ENCODE measurements around the gene NOBOX.
A peak's percentile ranks its signal among the peaks of the same experiment; 100 is the strongest.
"Not testable (repeated sequence)": the region's sequence is repeated elsewhere in the genome, so short reads cannot be mapped to it uniquely, and the experiment has no call there.

The NOBOX gene

GRCh38 chr7:144403649-144404061, at the start of gene NOBOX:
NOBOX (minus strand) TSS chr7:144403693.
- H3K4me3 Mint-ChIP-seq = no peak within 1 kb of the TSS
- H3K27me3 Mint-ChIP-seq = peaks cover 4% of the 10 kb centered on the region
- H3K4me1 Mint-ChIP-seq (ENCODE audit: low read depth) = no peaks in the 10 kb centered on the region
- H3K9me3 Mint-ChIP-seq = no peaks in the 10 kb centered on the region
- no peak within 1 kb of the TSS for H3K27ac Mint-ChIP-seq
- no peak for DNase-seq
- no peaks in the 10 kb centered on the region for H3K36me3 Mint-ChIP-seq (ENCODE audit: low read depth)

GRCh38 chr7:144452064-144452463, 48.6 kb upstream of the NOBOX start:
- Mint-ChIP-seq H3K27me3 (no peaks in the 10 kb centered on the region), H3K27ac (no peak overlapping the region), H3K36me3 (ENCODE audit: low read depth) (peaks cover 44% of the 10 kb centered on the region), H3K4me3 (no peak overlapping the region), H3K4me1 (ENCODE audit: low read depth) (no peaks in the 10 kb centered on the region), H3K9me3 (peaks cover 24% of the 10 kb centered on the region)
- DNase-seq = no peak

DNA sequence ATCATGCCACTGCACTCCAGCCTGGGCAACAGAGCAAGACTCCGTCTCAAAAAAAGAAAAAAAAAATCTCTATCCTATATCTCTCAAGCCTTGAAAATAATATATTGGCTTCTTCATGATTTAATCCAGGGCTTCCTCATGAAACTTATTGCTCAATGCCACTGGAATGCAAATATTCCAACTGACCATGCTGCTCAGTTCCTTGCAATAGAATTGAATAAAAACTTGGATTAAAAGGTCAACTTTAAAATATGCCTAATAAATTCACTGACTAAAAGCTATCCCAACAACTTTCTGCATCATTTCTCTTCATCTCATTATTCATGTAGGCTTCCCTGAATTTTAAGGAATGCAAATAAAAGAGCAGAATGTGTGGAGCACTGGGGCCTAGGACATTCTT, 42.1 kb upstream of the NOBOX start:
- no peaks in the 10 kb centered on the region for H3K4me1 Mint-ChIP-seq (ENCODE audit: low read depth)
- H3K4me3 Mint-ChIP-seq = no peak overlapping the region
- H3K36me3 Mint-ChIP-seq (ENCODE audit: low read depth) = peaks cover 2% of the 10 kb centered on the region
- no peak overlapping the region for H3K27ac Mint-ChIP-seq
- no peaks in the 10 kb centered on the region for H3K27me3 Mint-ChIP-seq
- H3K9me3 Mint-ChIP-seq = no peaks in the 10 kb centered on the region
- no peak for DNase-seq

GRCh38 chr7:144439717-144440205, 36.3 kb upstream of the NOBOX start:
- no peak for DNase-seq
- no peaks in the 10 kb centered on the region for H3K36me3 Mint-ChIP-seq (ENCODE audit: low read depth)
- H3K27me3 Mint-ChIP-seq = no peaks in the 10 kb centered on the region
- no peak overlapping the region for H3K27ac Mint-ChIP-seq
- H3K4me3 Mint-ChIP-seq = no peak overlapping the region
- no peaks in the 10 kb centered on the region for H3K9me3 Mint-ChIP-seq
- H3K4me1 Mint-ChIP-seq (ENCODE audit: low read depth) = no peaks in the 10 kb centered on the region

DNA sequence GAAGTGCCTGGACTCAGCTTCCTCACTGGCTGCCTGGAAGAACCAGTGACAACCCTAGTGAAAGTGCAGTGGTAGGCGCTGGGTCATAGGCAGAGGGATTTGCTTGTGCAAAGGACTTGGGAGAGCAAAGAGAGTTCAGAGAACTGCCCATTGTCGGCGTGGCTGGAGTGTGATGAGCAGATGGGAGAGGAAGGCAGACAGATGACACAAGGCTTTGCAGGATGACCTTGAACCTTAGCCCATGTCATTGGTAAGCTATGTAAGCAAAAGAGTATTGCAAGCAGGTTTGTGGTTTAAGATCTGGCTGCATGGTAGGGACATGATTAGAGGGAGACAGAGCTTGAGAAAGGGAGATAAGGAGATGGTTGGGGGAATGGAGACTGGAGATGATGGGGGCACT, 35.3 kb upstream of the NOBOX start:
- Mint-ChIP-seq H3K9me3 (no peaks in the 10 kb centered on the region), H3K27me3 (no peaks in the 10 kb centered on the region), H3K27ac (no peak overlapping the region), H3K36me3 (ENCODE audit: low read depth) (no peaks in the 10 kb centered on the region), H3K4me1 (ENCODE audit: low read depth) (no peaks in the 10 kb centered on the region), H3K4me3 (no peak overlapping the region)
- no peak for DNase-seq

DNA sequence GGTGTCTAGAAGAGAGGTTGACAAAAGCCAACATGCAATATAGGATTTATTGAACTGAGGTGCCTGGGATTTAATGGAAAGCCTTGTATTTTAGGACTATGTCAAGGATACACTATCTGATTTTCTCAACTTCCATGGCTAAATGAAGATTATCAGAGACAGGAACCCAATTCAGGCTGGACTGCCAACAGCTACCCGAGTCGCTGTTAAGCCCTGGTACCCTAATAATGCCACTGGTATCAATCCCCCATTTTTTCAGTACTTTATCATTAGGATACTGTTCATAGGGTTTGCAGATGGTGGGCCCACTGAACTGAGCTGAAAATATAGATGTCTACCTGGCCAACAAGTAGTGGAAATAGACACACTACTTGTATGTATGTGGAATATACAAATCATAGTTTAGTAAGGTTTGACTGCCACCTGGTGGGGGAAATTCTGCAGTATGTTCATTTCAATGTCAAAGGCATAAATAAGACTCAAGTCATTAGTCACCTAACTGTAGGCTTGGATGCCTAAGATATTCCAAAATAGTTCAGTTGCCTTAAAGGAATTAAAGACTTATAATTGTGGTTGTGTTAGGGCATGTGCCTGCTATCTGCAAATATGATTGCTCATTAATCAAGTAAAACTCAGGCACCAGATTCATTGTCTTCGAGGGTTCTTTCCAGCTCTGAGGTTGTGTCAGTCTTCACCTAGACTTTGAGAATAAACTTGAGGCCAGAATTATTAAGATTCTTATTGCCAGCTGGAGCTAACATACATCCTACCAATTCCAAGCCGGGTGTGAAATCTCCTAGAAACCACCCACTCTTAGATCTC, 34.1 kb upstream of the NOBOX start:
- Mint-ChIP-seq H3K4me1 (ENCODE audit: low read depth) (no peaks in the 10 kb centered on the region), H3K36me3 (ENCODE audit: low read depth) (no peaks in the 10 kb centered on the region), H3K27ac (no peak overlapping the region), H3K27me3 (no peaks in the 10 kb centered on the region), H3K9me3 (no peaks in the 10 kb centered on the region), H3K4me3 (no peak overlapping the region)
- DNase-seq = peak; percentile 31

DNA sequence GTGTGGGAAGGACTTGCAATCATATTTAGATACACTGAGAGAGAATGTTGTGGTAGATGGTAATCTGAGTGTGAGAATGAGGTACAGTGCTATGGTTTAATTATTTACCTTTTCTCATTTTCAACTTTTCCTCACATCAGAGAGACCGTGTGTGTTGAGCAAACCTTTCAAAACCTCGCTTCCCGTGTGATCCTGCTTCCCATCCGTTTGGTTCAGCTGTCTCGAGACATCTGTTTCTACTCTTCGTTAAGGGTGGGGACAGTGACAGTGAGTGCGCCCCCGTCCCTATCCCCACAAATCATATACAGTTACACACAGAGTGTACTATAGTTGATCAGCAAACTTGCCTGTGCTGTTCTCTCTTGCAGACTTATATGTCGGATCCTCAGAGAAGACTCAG, 33.0 kb upstream of the NOBOX start:
- H3K9me3 Mint-ChIP-seq = no peaks in the 10 kb centered on the region
- no peaks in the 10 kb centered on the region for H3K36me3 Mint-ChIP-seq (ENCODE audit: low read depth)
- no peaks in the 10 kb centered on the region for H3K27me3 Mint-ChIP-seq
- no peak for DNase-seq
- H3K4me1 Mint-ChIP-seq (ENCODE audit: low read depth) = no peaks in the 10 kb centered on the region
- H3K27ac Mint-ChIP-seq = no peak overlapping the region
- H3K4me3 Mint-ChIP-seq = no peak overlapping the region

DNA sequence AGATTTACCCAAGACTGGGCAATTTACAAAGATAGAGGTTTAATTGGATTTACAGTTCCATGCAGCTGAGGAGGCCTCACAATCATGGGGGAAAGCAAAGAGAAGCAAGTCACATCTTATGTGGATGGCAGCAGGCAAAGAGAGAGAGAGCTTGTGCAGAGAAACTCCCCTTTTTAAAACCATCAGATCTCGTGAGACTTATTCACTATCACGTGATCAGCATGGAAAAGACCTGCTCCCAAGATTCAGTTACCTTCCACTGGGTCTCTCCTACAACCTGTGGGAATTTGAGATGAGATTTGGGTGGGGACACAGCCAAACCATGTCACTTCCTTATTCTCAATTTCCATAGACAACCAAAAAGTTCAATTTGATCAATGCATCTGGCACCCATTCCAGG, 24.9 kb upstream of the NOBOX start:
- peaks cover 22% of the 10 kb centered on the region for H3K9me3 Mint-ChIP-seq
- H3K4me1 Mint-ChIP-seq (ENCODE audit: low read depth) = no peaks in the 10 kb centered on the region
- H3K4me3 Mint-ChIP-seq = no peak overlapping the region

GRCh38 chr7:144427539-144427938, 24.0 kb upstream of the NOBOX start:
- H3K36me3 Mint-ChIP-seq (ENCODE audit: low read depth); H3K4me1 Mint-ChIP-seq (ENCODE audit: low read depth); DNase-seq; H3K4me3 Mint-ChIP-seq; H3K27ac Mint-ChIP-seq; H3K27me3 Mint-ChIP-seq: not testable (repeated sequence)
- peaks cover 22% of the 10 kb centered on the region for H3K9me3 Mint-ChIP-seq

More for the DNA sequence above, 24.9 kb upstream of the NOBOX start:
- no peak for DNase-seq
- H3K36me3 Mint-ChIP-seq (ENCODE audit: low read depth) = no peaks in the 10 kb centered on the region
- no peak overlapping the region for H3K27ac Mint-ChIP-seq
- no peaks in the 10 kb centered on the region for H3K27me3 Mint-ChIP-seq

DNA sequence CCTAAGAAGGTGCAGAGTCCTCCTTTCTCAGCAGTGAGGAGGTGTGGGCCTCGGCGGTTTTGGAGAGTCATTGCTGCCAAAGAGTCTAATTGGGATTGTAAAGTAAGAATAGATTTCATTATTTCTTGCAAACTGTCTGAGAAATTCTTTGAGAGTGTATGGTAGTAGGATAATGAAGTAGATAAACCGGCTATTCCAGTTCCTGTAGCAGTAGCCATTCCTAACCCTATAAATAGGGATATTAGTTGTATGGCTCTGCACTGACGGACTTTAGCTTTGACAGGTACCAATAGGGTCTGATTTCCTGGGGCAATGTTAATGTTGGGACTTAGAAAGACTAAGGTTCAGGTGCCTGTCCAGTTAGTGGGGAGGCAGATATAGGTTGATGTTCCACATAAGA, 15.4 kb upstream of the NOBOX start:
- H3K36me3 Mint-ChIP-seq (ENCODE audit: low read depth); H3K4me3 Mint-ChIP-seq; H3K4me1 Mint-ChIP-seq (ENCODE audit: low read depth); H3K9me3 Mint-ChIP-seq; H3K27ac Mint-ChIP-seq; DNase-seq: not testable (repeated sequence)
- H3K27me3 Mint-ChIP-seq = peaks cover 22% of the 10 kb centered on the region

GRCh38 chr7:144416341-144416740, 12.8 kb upstream of the NOBOX start:
- DNase-seq = no peak
- Mint-ChIP-seq H3K4me1 (ENCODE audit: low read depth) (no peaks in the 10 kb centered on the region), H3K4me3 (no peak overlapping the region), H3K9me3 (no peaks in the 10 kb centered on the region), H3K27ac (no peak overlapping the region), H3K27me3 (peaks cover 22% of the 10 kb centered on the region), H3K36me3 (ENCODE audit: low read depth) (no peaks in the 10 kb centered on the region)

- Mint-ChIP-seq H3K4me3 (no peak overlapping the region), H3K4me1 (ENCODE audit: low read depth) (no peaks in the 10 kb centered on the region), H3K36me3 (ENCODE audit: low read depth) (no peaks in the 10 kb centered on the region), H3K27ac (no peak overlapping the region), H3K27me3 (peaks cover 23% of the 10 kb centered on the region), H3K9me3 (no peaks in the 10 kb centered on the region)
- DNase-seq = no peak
These were observed 12.4 kb upstream of the NOBOX start for GRCh38 chr7:144415858-144416257.

- DNase-seq = no peak
- Mint-ChIP-seq H3K36me3 (ENCODE audit: low read depth) (no peaks in the 10 kb centered on the region), H3K4me1 (ENCODE audit: low read depth) (no peaks in the 10 kb centered on the region), H3K27me3 (peaks cover 30% of the 10 kb centered on the region), H3K9me3 (no peaks in the 10 kb centered on the region), H3K4me3 (no peak overlapping the region), H3K27ac (no peak overlapping the region)
These were observed 11.3 kb upstream of the NOBOX start for GRCh38 chr7:144414815-144415214.

DNA sequence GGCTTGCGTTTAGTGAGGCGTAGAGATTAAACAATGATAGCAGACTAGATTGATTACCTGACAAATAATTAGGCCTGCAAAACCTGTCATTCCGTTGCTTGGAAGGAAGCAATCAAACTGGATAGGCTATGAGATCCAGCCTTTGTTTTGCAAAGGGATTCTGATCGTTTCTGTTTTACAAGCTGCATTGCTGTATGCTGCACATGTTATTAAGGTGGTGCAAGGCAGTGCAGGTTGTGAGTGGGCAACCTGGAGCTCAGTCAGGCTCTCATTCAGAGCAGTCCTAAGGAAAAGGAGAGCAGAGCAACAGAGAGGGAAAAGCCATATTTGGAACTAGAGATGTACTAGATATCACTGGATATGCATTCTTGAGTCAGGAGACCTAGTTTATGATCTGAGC, 6.9 kb upstream of the NOBOX start:
- no peaks in the 10 kb centered on the region for H3K4me1 Mint-ChIP-seq (ENCODE audit: low read depth)
- H3K4me3 Mint-ChIP-seq = no peak overlapping the region
- H3K36me3 Mint-ChIP-seq (ENCODE audit: low read depth) = no peaks in the 10 kb centered on the region
- H3K9me3 Mint-ChIP-seq = no peaks in the 10 kb centered on the region
- no peak for DNase-seq
- H3K27ac Mint-ChIP-seq = no peak overlapping the region
- peaks cover 19% of the 10 kb centered on the region for H3K27me3 Mint-ChIP-seq

GRCh38 chr7:144408121-144408520, 4.6 kb upstream of the NOBOX start:
- no peak overlapping the region for H3K4me3 Mint-ChIP-seq
- DNase-seq = no peak
- no peaks in the 10 kb centered on the region for H3K9me3 Mint-ChIP-seq
- peaks cover 10% of the 10 kb centered on the region for H3K27me3 Mint-ChIP-seq
- no peaks in the 10 kb centered on the region for H3K36me3 Mint-ChIP-seq (ENCODE audit: low read depth)
- no peaks in the 10 kb centered on the region for H3K4me1 Mint-ChIP-seq (ENCODE audit: low read depth)
- no peak overlapping the region for H3K27ac Mint-ChIP-seq
